Ureter (tissue), 1 donor: ENCODE results near the gene ZNF850. TPM values are rescaled to one million over a fixed set of nuclear protein-coding genes. Genes with fewer than 3 reads are reported as not detected.
A peak's percentile ranks its signal among the peaks of the same experiment; 100 is the strongest.

Experiments
- DNase-seq: peaks from one replicate; pipeline ENCODE4 v3.0.0-alpha.2; 2020; ENCODE audit warnings: low spot score
- total RNA-seq: library from RNA; stranded (reverse); gene quantifications from one replicate; pipeline ENCODE4 v1.2.4, GENCODE V29; 2023
- donor health status: DM: yes; HTN: yes; CAD: no.

The ZNF850 gene
- total RNA-seq, 1 donor from 2014 or later = 2.8 TPM

DNA sequence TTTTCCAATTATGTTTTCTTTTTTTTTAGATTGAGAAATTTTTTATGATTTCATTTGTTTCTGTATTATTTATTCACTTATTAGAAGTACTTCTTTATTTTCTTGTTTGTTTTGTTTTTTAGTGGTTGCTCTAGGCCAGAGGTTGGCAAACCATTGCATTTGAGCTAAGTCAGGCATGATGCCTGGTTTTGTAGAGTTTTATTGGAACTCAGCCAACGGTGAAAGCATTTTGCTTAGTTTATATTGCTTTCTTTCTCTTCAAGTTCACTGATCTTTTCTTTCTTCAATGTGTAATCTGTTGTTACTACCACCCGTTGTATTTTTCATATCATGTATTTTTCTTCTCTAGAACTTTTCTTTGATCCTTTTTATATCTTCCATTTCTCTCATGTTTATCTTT lies 65.5 kb downstream of the ZNF850 start:
- no peak for DNase-seq

DNA sequence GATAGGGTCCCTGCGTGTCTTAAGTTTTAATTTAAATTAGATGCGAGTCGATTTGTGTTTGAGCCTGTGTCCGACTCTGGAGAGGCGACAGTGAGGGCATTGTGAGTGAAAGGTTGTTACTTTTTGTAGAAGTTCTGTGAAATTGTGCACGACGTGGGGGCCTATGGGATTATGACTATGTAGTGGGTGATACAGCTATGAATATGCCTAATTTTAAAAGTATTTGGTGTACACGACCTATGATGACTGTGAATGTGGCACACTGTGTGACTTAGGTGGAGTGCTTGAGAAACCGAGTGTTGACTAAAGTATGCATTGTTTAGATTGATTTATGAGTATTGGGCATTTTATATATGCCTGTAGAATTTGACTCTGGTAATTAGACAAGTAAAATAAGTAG lies 84.5 kb downstream of the ZNF850 start:
- no peak for DNase-seq

GRCh38 chr19:36687214-36688056 lies 85.2 kb downstream of the ZNF850 start, which contains the start of gene ZNF567:
TSS of gene ZNF567 (plus strand) at chr19:36687612. CDS start at chr19:36694868, 7,256 bp downstream.
- DNase-seq = peak; percentile 97

DNA sequence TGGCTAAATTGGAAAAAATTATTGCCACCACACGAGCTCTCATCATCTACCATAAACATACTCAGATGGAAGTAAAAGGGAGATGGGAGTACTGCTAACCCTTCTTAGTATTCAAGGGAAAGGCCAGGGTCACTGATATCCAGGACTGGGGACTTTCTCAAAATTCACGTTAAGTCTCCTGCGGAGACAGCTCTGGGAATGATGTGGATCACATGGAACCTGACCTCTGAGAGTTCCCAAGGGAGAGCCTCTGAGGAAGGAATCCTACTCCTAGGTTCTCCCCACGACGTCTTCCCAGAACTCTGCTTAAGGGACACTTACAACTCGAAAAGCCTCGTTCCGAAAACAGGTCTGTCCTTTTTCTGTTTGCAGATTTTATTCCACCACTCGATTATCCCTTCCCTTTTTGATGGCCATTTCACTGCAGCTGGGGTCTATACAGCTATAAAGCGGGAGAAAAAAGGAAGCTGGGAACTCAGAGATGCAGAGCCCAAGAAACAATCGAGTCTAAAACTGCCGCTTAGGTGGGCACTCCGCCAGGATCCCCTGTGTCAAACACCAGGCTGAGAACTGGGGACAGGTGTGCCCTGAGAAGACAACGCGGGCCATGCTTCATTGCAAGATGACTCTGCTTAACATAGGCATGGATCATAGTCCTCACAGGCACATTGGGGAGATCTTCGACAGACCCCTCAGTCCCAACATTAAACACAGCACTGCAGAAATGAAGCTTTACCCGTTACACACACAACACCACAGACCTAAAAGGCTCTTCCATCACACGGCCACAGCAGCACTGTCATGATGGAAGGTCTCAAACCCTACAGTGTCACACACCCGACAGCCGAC lies 86.0 kb downstream of the ZNF850 start:
- DNase-seq = no peak

- DNase-seq = no peak
Measured at GRCh38 chr19:36685835-36686234, 86.8 kb downstream of the ZNF850 start.

DNA sequence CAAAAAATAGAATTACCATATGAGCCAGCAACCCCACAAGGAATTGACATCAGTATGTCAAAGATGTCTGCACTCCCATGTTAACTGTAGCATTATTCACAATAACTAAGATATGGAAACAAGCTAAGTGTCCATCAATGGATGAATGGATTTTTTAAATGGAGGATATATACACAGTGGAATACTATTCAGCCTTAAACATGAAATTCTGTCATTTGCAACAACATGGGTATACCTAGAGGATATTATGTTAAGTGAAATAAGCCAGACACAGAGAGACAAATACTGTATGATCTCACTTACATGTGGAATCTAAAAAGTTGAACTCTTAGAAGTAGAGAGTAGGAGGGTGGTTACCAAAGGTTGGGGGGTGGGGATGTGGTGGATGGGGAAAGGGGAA lies 93.2 kb downstream of the ZNF850 start:
- DNase-seq = no peak

- no peak for DNase-seq
Measured at GRCh38 chr19:36674201-36674600, 98.4 kb downstream of the ZNF850 start.

DNA sequence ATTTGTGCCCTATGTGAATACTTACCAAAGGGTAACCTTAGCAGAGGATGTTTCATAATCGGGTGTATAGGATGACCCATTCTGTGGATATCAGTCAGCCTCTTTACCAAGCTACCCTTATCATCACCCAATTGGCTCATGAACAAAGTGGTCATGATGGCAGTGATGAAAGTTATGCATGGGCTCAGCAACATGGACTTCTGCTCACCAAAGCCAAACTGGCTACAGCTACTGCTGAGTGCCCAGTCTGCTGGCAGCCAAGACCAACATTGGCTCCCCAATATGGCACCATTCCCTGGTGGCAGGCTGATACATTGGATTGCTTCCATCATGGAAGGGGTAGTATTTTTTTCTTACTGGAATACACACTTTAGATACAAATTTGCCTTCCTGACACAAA lies 100.2 kb downstream of the ZNF850 start:
- no peak for DNase-seq

- no peak for DNase-seq
Measured at GRCh38 chr19:36668646-36669045, 104.0 kb downstream of the ZNF850 start.

DNA sequence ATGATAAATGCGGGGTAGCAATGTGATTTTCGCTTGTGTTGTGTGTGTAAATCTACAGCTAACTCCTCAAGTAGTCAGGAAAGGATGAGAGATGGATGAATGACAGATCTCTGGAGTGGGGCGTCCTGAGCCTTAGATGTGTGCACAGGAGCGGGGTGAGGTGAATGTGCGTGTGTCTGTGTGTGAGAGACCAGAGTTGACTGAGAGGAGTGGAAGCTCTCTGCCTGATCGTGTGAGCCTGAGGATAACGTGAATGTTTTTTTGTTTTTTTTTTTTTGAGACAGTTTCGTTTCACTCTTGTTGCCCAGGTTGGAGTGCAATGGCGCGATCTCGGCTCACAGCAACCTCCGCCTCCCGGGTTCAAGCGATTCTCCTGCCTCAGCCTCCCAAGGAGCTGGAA lies 106.8 kb downstream of the ZNF850 start:
- no peak for DNase-seq

Other genes starting within 250 kb of the ZNF850 start
- 17.6 TPM for gene ZNF260, start 244.5 kb downstream of the ZNF850 start, total RNA-seq
- 20.0 TPM for gene ZNF529, start 199.5 kb downstream of the ZNF850 start, total RNA-seq
- 7.9 TPM for gene ZNF382, start 167.5 kb downstream of the ZNF850 start, total RNA-seq
- 16.2 TPM for gene ZNF461, start 106.0 kb downstream of the ZNF850 start, total RNA-seq
- 10.3 TPM for gene ZNF567, start 85.2 kb downstream of the ZNF850 start, total RNA-seq
- 11.3 TPM for gene ZNF790, start 65.6 kb upstream of the ZNF850 start, total RNA-seq
- gene ZNF345, start 78.1 kb upstream of the ZNF850 start, total RNA-seq = 9.8 TPM
- gene ZNF829, start 143.5 kb upstream of the ZNF850 start, total RNA-seq = 4.2 TPM
- 9.8 TPM for gene ZNF568, start 143.5 kb upstream of the ZNF850 start, total RNA-seq